GM23338 (cell line): Measurements from ENCODE around the gene DRG2. TPM values are rescaled to one million over a fixed set of nuclear protein-coding genes. Genes with fewer than 3 reads are reported as not detected.

Experiments used
- CREB1 ChIP-seq: fragments of 250-450 bp; sonication (Bioruptor Pico); IDR thresholded peaks from 2 replicates; pipeline ENCODE4 v1.5.0; 2020; ENCODE audit warnings: low read depth, mild to moderate bottlenecking, moderate library complexity
- CTCF ChIP-seq, 2 experiments: fragments of 200-600 bp in 1 of 2; sonication (generic) in 1 of 2; conservative IDR thresholded peaks; 2 replicates each; pipeline versions ENCODE4 v1.5.1 to v1.6.1; 2016 to 2017; ENCODE audit warnings: antibody characterized with exemption in 2 of 2, low read depth in 2 of 2, mild to moderate bottlenecking in 2 of 2, moderate library complexity in 1 of 2
- ETS1 ChIP-seq: IDR thresholded peaks from 2 replicates; pipeline ENCODE4 v1.6.1; 2016; ENCODE audit warnings: antibody characterized with exemption
- EZH2 ChIP-seq: fragments of 200-600 bp; sonication (generic); IDR thresholded peaks from one replicate; pipeline ENCODE4 v1.8.0; 2017; ENCODE audit warnings: antibody characterized with exemption, mild to moderate bottlenecking, low read depth; ENCODE audit not compliant: unreplicated experiment
- EZH2phosphoT487 ChIP-seq: fragments of 200-600 bp; sonication (generic); IDR thresholded peaks from one replicate; pipeline ENCODE4 v1.8.1; 2018; ENCODE audit warnings: antibody characterized with exemption; ENCODE audit not compliant: unreplicated experiment
- NANOG ChIP-seq: IDR thresholded peaks from 2 replicates; pipeline ENCODE4 v1.6.1; 2016; ENCODE audit warnings: antibody characterized with exemption, borderline replicate concordance
- POLR2AphosphoS5 ChIP-seq: IDR thresholded peaks from 2 replicates; pipeline ENCODE4 v1.6.1; 2016; ENCODE audit warnings: antibody characterized with exemption, low read depth
- REST ChIP-seq: IDR thresholded peaks from one replicate; pipeline ENCODE4 v1.6.1; 2018; ENCODE audit warnings: antibody characterized with exemption; ENCODE audit not compliant: unreplicated experiment
- ZNF114 ChIP-seq: fragments of 250-450 bp; sonication (Bioruptor Pico); IDR thresholded peaks from 2 replicates; pipeline ENCODE4 v1.5.0; 2020; ENCODE audit warnings: mild to moderate bottlenecking, moderate library complexity
- ZNF331 ChIP-seq: fragments of 250-450 bp; sonication (Bioruptor Pico); IDR thresholded peaks from 2 replicates; pipeline ENCODE4 v1.5.0; 2020; ENCODE audit warnings: low read depth, mild to moderate bottlenecking, moderate library complexity
- ZNF462 ChIP-seq: fragments of 250-450 bp; sonication (Bioruptor Pico); IDR thresholded peaks from 2 replicates; pipeline ENCODE4 v1.5.0; 2020; ENCODE audit warnings: mild to moderate bottlenecking, moderate library complexity
- polyA plus RNA-seq: library from polyadenylated mRNA; unstranded; fragments of >200 nt; fragmentation: Nextera tagmentation; extraction: Ambion mirVana; gene quantifications from 2 replicates; pipeline ENCODE4 v1.2.1, GENCODE V29; 2016
- total RNA-seq: library from RNA; depleted of rRNA; stranded (reverse); fragments of >200 nt; shearing (Covaris generic); gene quantifications from 2 replicates; pipeline ENCODE4 v1.2.3, GENCODE V29; 2014

DRG2 gene
- total and polyA plus RNA-seq, 2 experiments from 2014 or later = 36.2 to 48.0 TPM

GRCh38 chr17:18044609-18045008, 43.1 kb upstream of the DRG2 start (continued):
- TF ChIP-seq ZNF462 = no peak
- no peak for TF ChIP-seq EZH2
- no peak for TF ChIP-seq ETS1
- no peak for TF ChIP-seq POLR2AphosphoS5
- TF ChIP-seq NANOG = no peak
- TF ChIP-seq ZNF331 (CRISPR knock-in tag) = no peak
- no peak for TF ChIP-seq CTCF (conservative IDR thresholded peaks at IDR 0.05; ENCODE audit: low read depth in 2 of 2)
- no peak for TF ChIP-seq EZH2phosphoT487
- no peak for TF ChIP-seq CREB1 (CRISPR knock-in tag)
- TF ChIP-seq REST = no peak
- TF ChIP-seq ZNF114 = no peak
